Measurements from ENCODE around the gene TNFRSF21. TPM values are rescaled to one million over a fixed set of nuclear protein-coding genes. Genes with fewer than 3 reads are reported as not detected.

The TNFRSF21 gene
- total and polyA plus RNA-seq, 2 donors (not counting 1 experiment from before 2014, with no cell fraction given): 0.43 to 1.2 TPM

- H3K27ac ChIP-seq (ENCODE audit: low read length in 2 of 2): no peak overlapping the region
- H3K4me2 ChIP-seq (replicated peaks; ENCODE audit: low read depth, low read length, poor library complexity, severe bottlenecking): no peak overlapping the region
- H3K4me3 ChIP-seq (ENCODE audit: control extremely low read depth in 1 of 5, extremely low read depth in 1 of 5, insufficient read depth in 1 of 5, low read depth in 2 of 5, low read length in 4 of 5): no peak overlapping the region
- H3K4me1 ChIP-seq (ENCODE audit: control insufficient read depth in 2 of 2, insufficient read depth in 2 of 2, low read length in 2 of 2): peaks cover 28 to 30% of the 10 kb centered on the region in 2 donors
- H3K27me3 Mint-ChIP-seq: peaks cover 7% of the 10 kb centered on the region
- H3K4me1 Mint-ChIP-seq: peaks cover 28% of the 10 kb centered on the region
- no peaks in the 10 kb centered on the region for H3K9me3 ChIP-seq (ENCODE audit: control extremely low read depth in 1 of 3, control insufficient read depth in 2 of 3, insufficient read depth in 1 of 3, low read length in 2 of 3)
- intact Hi-C loops (cut with micrococcal nuclease): no loop called here
- no peak for TF ChIP-seq EZH2 (IDR thresholded peaks at IDR 0.05; ENCODE audit: borderline replicate concordance, insufficient read depth, low read depth, low read length, poor library complexity, severe bottlenecking)
- TF ChIP-seq, protein P1, sequence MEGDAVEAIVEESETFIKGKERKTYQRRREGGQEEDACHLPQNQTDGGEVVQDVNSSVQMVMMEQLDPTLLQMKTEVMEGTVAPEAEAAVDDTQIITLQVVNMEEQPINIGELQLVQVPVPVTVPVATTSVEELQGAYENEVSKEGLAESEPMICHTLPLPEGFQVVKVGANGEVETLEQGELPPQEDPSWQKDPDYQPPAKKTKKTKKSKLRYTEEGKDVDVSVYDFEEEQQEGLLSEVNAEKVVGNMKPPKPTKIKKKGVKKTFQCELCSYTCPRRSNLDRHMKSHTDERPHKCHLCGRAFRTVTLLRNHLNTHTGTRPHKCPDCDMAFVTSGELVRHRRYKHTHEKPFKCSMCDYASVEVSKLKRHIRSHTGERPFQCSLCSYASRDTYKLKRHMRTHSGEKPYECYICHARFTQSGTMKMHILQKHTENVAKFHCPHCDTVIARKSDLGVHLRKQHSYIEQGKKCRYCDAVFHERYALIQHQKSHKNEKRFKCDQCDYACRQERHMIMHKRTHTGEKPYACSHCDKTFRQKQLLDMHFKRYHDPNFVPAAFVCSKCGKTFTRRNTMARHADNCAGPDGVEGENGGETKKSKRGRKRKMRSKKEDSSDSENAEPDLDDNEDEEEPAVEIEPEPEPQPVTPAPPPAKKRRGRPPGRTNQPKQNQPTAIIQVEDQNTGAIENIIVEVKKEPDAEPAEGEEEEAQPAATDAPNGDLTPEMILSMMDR (IDR thresholded peaks at IDR 0.05): no peak
- no peak overlapping the region for H2AFZ ChIP-seq (ENCODE audit: insufficient read depth, low read depth, low read length, poor library complexity, severe bottlenecking)
- H3K79me2 ChIP-seq (ENCODE audit: control insufficient read depth, insufficient read depth, low read length): no peaks in the 10 kb centered on the region
- no peak overlapping the region for H3K4me3 Mint-ChIP-seq
- no peak overlapping the region for H3K9ac ChIP-seq (ENCODE audit: low read length)
- H3K36me3 ChIP-seq (replicated peaks in 1 of 2; ENCODE audit: control extremely low read depth in 1 of 2, control insufficient read depth in 1 of 2, extremely low read depth in 1 of 2, insufficient read depth in 2 of 2, low read length in 1 of 2): no peaks in the 10 kb centered on the region
- H3K27me3 ChIP-seq (replicated peaks in 1 of 4; ENCODE audit: control extremely low read depth in 1 of 4, control insufficient read depth in 3 of 4, insufficient read depth in 4 of 4, low read length in 3 of 4): no peaks in the 10 kb centered on the region
- CTCF ChIA-PET: no interaction called here
- H3K27ac Mint-ChIP-seq: no peak overlapping the region
- DNase-seq: no peak
- ATAC-seq (ENCODE audit: low read depth): no peak
- H3K9me3 Mint-ChIP-seq (ENCODE audit: insufficient read depth): no peaks in the 10 kb centered on the region
- POLR2A ChIA-PET: no interaction called here
- no peaks in the 10 kb centered on the region for H4K20me1 ChIP-seq (ENCODE audit: control insufficient read depth, insufficient read depth, low read length, poor library complexity, severe bottlenecking)
Observed at GRCh38 chr6:47355496-47355895, 45.8 kb upstream of the TNFRSF21 start.

- no peak overlapping the region for H3K4me3 Mint-ChIP-seq
- no CpG with 5 or more reads among the region's 1 CpG for WGBS (ENCODE audit: insufficient coverage)
- H3K4me2 ChIP-seq (replicated peaks; ENCODE audit: low read depth, low read length, poor library complexity, severe bottlenecking): no peak overlapping the region
- peaks cover 17% of the 10 kb centered on the region for H3K4me1 Mint-ChIP-seq
- no peak overlapping the region for H3K4me3 ChIP-seq (ENCODE audit: control extremely low read depth in 1 of 5, extremely low read depth in 1 of 5, insufficient read depth in 1 of 5, low read depth in 2 of 5, low read length in 4 of 5)
- no peaks in the 10 kb centered on the region for H3K36me3 ChIP-seq (replicated peaks in 1 of 2; ENCODE audit: control extremely low read depth in 1 of 2, control insufficient read depth in 1 of 2, extremely low read depth in 1 of 2, insufficient read depth in 2 of 2, low read length in 1 of 2)
- no peaks in the 10 kb centered on the region for H3K9me3 ChIP-seq (ENCODE audit: control extremely low read depth in 1 of 3, control insufficient read depth in 2 of 3, insufficient read depth in 1 of 3, low read length in 2 of 3)
- intact Hi-C loops (cut with micrococcal nuclease): no loop called here
- no peaks in the 10 kb centered on the region for H3K79me2 ChIP-seq (ENCODE audit: control insufficient read depth, insufficient read depth, low read length)
- ChIA-PET POLR2A (no interaction called here), CTCF (no interaction called here)
- DNase-seq (no peak), ATAC-seq (ENCODE audit: low read depth) (no peak)
- no peak overlapping the region for H3K27ac Mint-ChIP-seq
- no peak overlapping the region for H3K27ac ChIP-seq (ENCODE audit: low read length in 2 of 2)
- peaks cover 7% of the 10 kb centered on the region for H3K27me3 Mint-ChIP-seq
- no peaks in the 10 kb centered on the region for H4K20me1 ChIP-seq (ENCODE audit: control insufficient read depth, insufficient read depth, low read length, poor library complexity, severe bottlenecking)
- H3K9me3 Mint-ChIP-seq (ENCODE audit: insufficient read depth): no peaks in the 10 kb centered on the region
- H3K9ac ChIP-seq (ENCODE audit: low read length): no peak overlapping the region
- H3K27me3 ChIP-seq (replicated peaks in 1 of 4; ENCODE audit: control extremely low read depth in 1 of 4, control insufficient read depth in 3 of 4, insufficient read depth in 4 of 4, low read length in 3 of 4): no peaks in the 10 kb centered on the region
- H2AFZ ChIP-seq (ENCODE audit: insufficient read depth, low read depth, low read length, poor library complexity, severe bottlenecking): no peak overlapping the region
- TF ChIP-seq, protein P1 (IDR thresholded peaks at IDR 0.05): no peak
- no peak for TF ChIP-seq EZH2 (IDR thresholded peaks at IDR 0.05; ENCODE audit: borderline replicate concordance, insufficient read depth, low read depth, low read length, poor library complexity, severe bottlenecking)
- H3K4me1 ChIP-seq (ENCODE audit: control insufficient read depth in 2 of 2, insufficient read depth in 2 of 2, low read length in 2 of 2): peaks cover 15 to 17% of the 10 kb centered on the region in 2 donors
Observed at GRCh38 chr6:47353871-47354270, 44.2 kb upstream of the TNFRSF21 start.
